Measurements from ENCODE around the gene RNU7-1.
"Not testable (repeated sequence)": the region's sequence is repeated elsewhere in the genome, so short reads cannot be mapped to it uniquely, and the experiment has no call there.

RNU7-1 gene

GRCh38 chr12:6943722-6944380 lies at the start of gene RNU7-1, which contains the start of gene C12orf57:
TSS of gene RNU7-1 (plus strand) at chr12:6943816.
TSS of gene C12orf57 (plus strand) at chr12:6944022. CDS start at chr12:6944122, 100 bp downstream.
- peak in 1 of 2 donors; percentile 78 for DNase-seq (ENCODE audit: low read depth in 1 of 2, low spot score in 1 of 2)

GRCh38 chr12:6894321-6894720 lies 49.3 kb upstream of the RNU7-1 start:
- DNase-seq (ENCODE audit: low read depth in 1 of 2, low spot score in 1 of 2) = no peak

GRCh38 chr12:6896846-6897435 lies 46.7 kb upstream of the RNU7-1 start:
- DNase-seq (ENCODE audit: low read depth in 1 of 2, low spot score in 1 of 2) = no peak

- no peak for DNase-seq (ENCODE audit: low read depth in 1 of 2, low spot score in 1 of 2)
Measured at GRCh38 chr12:6899427-6899826, 44.2 kb upstream of the RNU7-1 start.

- no peak for DNase-seq (ENCODE audit: low read depth in 1 of 2, low spot score in 1 of 2)
Measured at GRCh38 chr12:6899837-6900519, 43.6 kb upstream of the RNU7-1 start.

GRCh38 chr12:6902448-6902847 lies 41.2 kb upstream of the RNU7-1 start:
- no peak for DNase-seq (ENCODE audit: low read depth in 1 of 2, low spot score in 1 of 2)

GRCh38 chr12:6903722-6904121 lies 39.9 kb upstream of the RNU7-1 start:
- DNase-seq (ENCODE audit: low read depth in 1 of 2, low spot score in 1 of 2) = no peak

GRCh38 chr12:6904280-6905276 lies 39.0 kb upstream of the RNU7-1 start, which contains the start of gene LRRC23:
TSS of gene LRRC23 (plus strand) at chr12:6904822. CDS start at chr12:6905634, 812 bp downstream.
- peak; percentile 91 to 98 for DNase-seq (ENCODE audit: low read depth in 1 of 2, low spot score in 1 of 2)

GRCh38 chr12:6905414-6906040 lies 38.1 kb upstream of the RNU7-1 start:
- no peak for DNase-seq (ENCODE audit: low read depth in 1 of 2, low spot score in 1 of 2)

GRCh38 chr12:6908141-6908540 lies 35.5 kb upstream of the RNU7-1 start:
- DNase-seq (ENCODE audit: low read depth in 1 of 2, low spot score in 1 of 2) = not testable (repeated sequence)

- no peak for DNase-seq (ENCODE audit: low read depth in 1 of 2, low spot score in 1 of 2)
Measured at GRCh38 chr12:6909421-6910145, 34.0 kb upstream of the RNU7-1 start.

GRCh38 chr12:6912164-6912935 lies 31.3 kb upstream of the RNU7-1 start:
- DNase-seq (ENCODE audit: low read depth in 1 of 2, low spot score in 1 of 2) = no peak

- DNase-seq (ENCODE audit: low read depth in 1 of 2, low spot score in 1 of 2) = peak; percentile 61 to 72
Measured at GRCh38 chr12:6914246-6914946, 29.2 kb upstream of the RNU7-1 start, which contains the start of gene ENO2. TSS of gene ENO2 (plus strand) at chr12:6914580. CDS start at chr12:6915833, 1,253 bp downstream.

- no peak for DNase-seq (ENCODE audit: low read depth in 1 of 2, low spot score in 1 of 2)
Measured at GRCh38 chr12:6914947-6915788, 28.4 kb upstream of the RNU7-1 start.

- no peak for DNase-seq (ENCODE audit: low read depth in 1 of 2, low spot score in 1 of 2)
Measured at GRCh38 chr12:6915789-6916285, 27.8 kb upstream of the RNU7-1 start.

- no peak for DNase-seq (ENCODE audit: low read depth in 1 of 2, low spot score in 1 of 2)
Measured at GRCh38 chr12:6916426-6917200, 27.0 kb upstream of the RNU7-1 start.
